Psoas muscle (tissue), 8 donors: ENCODE measurements around the gene HAX1. TPM values are rescaled to one million over a fixed set of nuclear protein-coding genes. Genes with fewer than 3 reads are reported as not detected.

ENCODE experiments used
- ATAC-seq, 4 donors: fragments of 200-7000 bp; cut with Tn5 transposase; one replicate each; pipeline ENCODE4 v1.9.1; 2020; ENCODE audit warnings: moderate library complexity in 3 of 4, mild to moderate bottlenecking in 2 of 4
- DNase-seq, 2 donors: peaks; one replicate each; pipeline ENCODE4 v3.0.0-alpha.2; 2020
- H3K27ac ChIP-seq: fragments of 200-600 bp; one replicate; pipeline ENCODE4 v1.8.0; 2022
- H3K27me3 ChIP-seq, 3 donors: fragments of 200-600 bp in 1 of 3; one replicate each; pipeline versions ENCODE4 v1.6.1 to v1.8.0; 2013 to 2022; ENCODE audit warnings: low read length in 2 of 3, mild to moderate bottlenecking in 2 of 3, moderate library complexity in 1 of 3; ENCODE audit not compliant: insufficient read depth in 3 of 3
- H3K36me3 ChIP-seq, 2 donors: fragments of 200-600 bp in 1 of 2; one replicate each; pipeline versions ENCODE4 v1.6.1 to v1.8.0; 2013 to 2022; ENCODE audit warnings: low read depth in 1 of 2, mild to moderate bottlenecking in 1 of 2, moderate library complexity in 1 of 2; ENCODE audit not compliant: insufficient read depth in 1 of 2
- H3K4me1 ChIP-seq: fragments of 200-600 bp; one replicate; pipeline ENCODE4 v1.8.0; 2022
- H3K4me3 ChIP-seq: fragments of 200-600 bp; one replicate; pipeline ENCODE4 v1.8.0; 2022; ENCODE audit warnings: mild to moderate bottlenecking
- H3K9me3 ChIP-seq: fragments of 200-600 bp; one replicate; pipeline ENCODE4 v1.8.0; 2022
- WGBS, 3 donors: extraction: QIAGEN DNeasy Blood & Tissue Kit; methylation state at CpG; one replicate each; pipeline versions ENCODE4 v1.1.6 to v1.1.7; 2013; 5-methylcytosine and 5-hydroxymethylcytosine counted together
- intact Hi-C, 2 donors: fragments of 100-400 bp; cut with DNase I; formaldehyde crosslinking; loops; one replicate each; pipeline versions ENCODE4 v1.11.0 to v1.14.2; 2022
- polyA plus RNA-seq, 3 donors: library from polyadenylated mRNA; stranded (reverse); fragments of 200-250 nt; gene quantifications; one replicate each; pipeline ENCODE4 v1.2.3, GENCODE V29; 2013
- total RNA-seq, 4 donors: library from RNA; stranded (reverse); fragmentation: NEBNext Ultra II Directional in 2 of 4; extraction: Animal tissue kit (Norgen Biotek cat#: 25700) in 2 of 4; gene quantifications; one replicate each; pipeline versions ENCODE4 v1.2.1 to v1.2.4, GENCODE V29; 2021 to 2023
- TF ChIP-seq, protein P1 (sequence below): fragments of 200-600 bp; IDR thresholded peaks from one replicate; pipeline ENCODE4 v1.8.0; 2022; ENCODE audit warnings: antibody characterized with exemption
- donor health status: healthy with polysubstance abuse.
- donor health status: DM: no; HTN: no; CAD: no; lungs with moderate emphysema.
- donor health status: Bipolar disorder and iron deficiency.
- donor health status: healthy.
- donor health status: DM: yes; HTN: yes; CAD: no.
- donor health status: DM: no; HTN: no; CAD: no.
- donor health status: DM: no; HTN: no; CAD: no.
- donor health status: DM: yes; HTN: yes; CAD: no.

Gene HAX1
- total and polyA plus RNA-seq, 7 donors: 110 to 154 (median 143) TPM

DNA sequence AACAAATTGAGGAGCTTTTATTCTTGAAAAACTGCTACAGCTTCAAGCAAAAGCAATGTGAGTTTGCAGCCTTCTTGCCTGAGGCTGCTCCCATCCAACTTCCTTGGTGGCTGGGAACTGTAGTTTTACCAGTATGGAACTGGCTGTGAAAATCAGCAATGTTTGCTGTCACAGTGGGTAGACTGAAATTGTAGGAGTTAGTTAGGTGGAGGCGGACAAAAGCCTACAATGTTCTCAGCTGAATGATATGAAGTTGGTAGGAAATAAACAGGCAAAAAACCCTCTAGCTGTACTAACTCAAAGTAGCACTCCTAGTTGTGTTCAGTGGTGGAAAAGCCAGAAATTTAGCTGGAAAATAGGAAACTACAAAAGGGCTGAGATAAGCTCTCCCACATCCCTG, 18.5 kb downstream of the HAX1 start:
- intact Hi-C loops: no loop called here
- Histone ChIP-seq H3K27me3 (no peaks in the 10 kb centered on the region), H3K4me1 (no peaks in the 10 kb centered on the region), H3K27ac (no peak overlapping the region), H3K9me3 (peaks cover 12% of the 10 kb centered on the region), H3K36me3 (no peaks in the 10 kb centered on the region), H3K4me3 (no peak overlapping the region)
- TF ChIP-seq, protein P1, sequence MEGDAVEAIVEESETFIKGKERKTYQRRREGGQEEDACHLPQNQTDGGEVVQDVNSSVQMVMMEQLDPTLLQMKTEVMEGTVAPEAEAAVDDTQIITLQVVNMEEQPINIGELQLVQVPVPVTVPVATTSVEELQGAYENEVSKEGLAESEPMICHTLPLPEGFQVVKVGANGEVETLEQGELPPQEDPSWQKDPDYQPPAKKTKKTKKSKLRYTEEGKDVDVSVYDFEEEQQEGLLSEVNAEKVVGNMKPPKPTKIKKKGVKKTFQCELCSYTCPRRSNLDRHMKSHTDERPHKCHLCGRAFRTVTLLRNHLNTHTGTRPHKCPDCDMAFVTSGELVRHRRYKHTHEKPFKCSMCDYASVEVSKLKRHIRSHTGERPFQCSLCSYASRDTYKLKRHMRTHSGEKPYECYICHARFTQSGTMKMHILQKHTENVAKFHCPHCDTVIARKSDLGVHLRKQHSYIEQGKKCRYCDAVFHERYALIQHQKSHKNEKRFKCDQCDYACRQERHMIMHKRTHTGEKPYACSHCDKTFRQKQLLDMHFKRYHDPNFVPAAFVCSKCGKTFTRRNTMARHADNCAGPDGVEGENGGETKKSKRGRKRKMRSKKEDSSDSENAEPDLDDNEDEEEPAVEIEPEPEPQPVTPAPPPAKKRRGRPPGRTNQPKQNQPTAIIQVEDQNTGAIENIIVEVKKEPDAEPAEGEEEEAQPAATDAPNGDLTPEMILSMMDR: no peak
- 76 to 91% (median 87%) methylated on average over 1 of the region's 1 CpG for WGBS, 3 donors
- no peak for ATAC-seq
- DNase-seq: no peak

DNA sequence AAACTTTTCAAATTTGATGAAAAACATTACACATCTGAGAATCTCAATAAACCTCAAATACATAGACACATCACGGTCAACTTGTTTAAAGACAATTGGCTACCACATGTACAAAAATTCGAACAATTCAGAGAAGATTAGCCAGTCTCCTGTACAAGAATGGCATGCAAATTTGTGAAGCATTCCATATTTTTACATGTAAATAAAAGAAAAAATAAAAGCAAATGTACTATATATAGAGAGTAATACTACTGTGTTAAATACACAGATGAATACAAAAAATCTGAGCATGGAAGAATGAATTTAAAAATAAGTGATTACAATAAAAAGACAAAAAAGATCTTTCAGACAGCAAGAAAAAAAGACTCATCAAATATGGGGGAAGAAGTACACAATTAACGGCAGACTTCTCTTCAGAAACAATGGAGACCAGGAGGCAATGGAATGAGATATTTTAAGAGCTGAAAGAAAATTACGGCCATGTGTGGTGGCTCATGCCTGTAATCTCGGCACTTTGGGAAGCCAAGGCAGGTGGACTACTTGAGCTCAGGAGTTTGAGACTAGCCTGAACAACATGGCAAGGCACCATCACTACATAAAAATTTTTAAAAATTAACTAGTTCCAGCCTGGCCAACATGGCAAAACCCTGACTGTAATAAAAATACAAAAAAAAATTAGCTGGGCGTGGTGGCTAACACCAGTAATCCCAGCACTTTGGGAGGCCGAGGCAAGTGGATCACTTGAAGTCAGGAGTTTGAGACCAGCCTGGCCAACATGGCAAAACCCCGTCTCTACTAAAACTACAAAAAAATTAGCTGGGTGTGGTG, 23.2 kb downstream of the HAX1 start:
- Histone ChIP-seq H3K9me3 (peaks cover 15% of the 10 kb centered on the region), H3K36me3 (no peaks in the 10 kb centered on the region), H3K4me3 (no peak overlapping the region), H3K27me3 (no peaks in the 10 kb centered on the region), H3K27ac (no peak overlapping the region), H3K4me1 (no peaks in the 10 kb centered on the region)
- TF ChIP-seq, protein P1: no peak
- intact Hi-C loops: no loop called here
- ATAC-seq: no peak
- 84 to 86% (median 85%) methylated on average over 8 of the region's 8 CpGs for WGBS, 3 donors
- no peak for DNase-seq

- no peak for ATAC-seq
- Histone ChIP-seq H3K4me3 (no peak overlapping the region), H3K36me3 (no peaks in the 10 kb centered on the region), H3K27me3 (no peaks in the 10 kb centered on the region), H3K4me1 (no peaks in the 10 kb centered on the region), H3K9me3 (no peaks in the 10 kb centered on the region), H3K27ac (no peak overlapping the region)
- no peak for DNase-seq
- TF ChIP-seq, protein P1: no peak
- WGBS, 3 donors: 52 to 68% (median 58%) methylated on average over 1 of the region's 1 CpG
- intact Hi-C loops: no loop called here
Observed at GRCh38 chr1:154301582-154301981, 29.2 kb downstream of the HAX1 start.

DNA sequence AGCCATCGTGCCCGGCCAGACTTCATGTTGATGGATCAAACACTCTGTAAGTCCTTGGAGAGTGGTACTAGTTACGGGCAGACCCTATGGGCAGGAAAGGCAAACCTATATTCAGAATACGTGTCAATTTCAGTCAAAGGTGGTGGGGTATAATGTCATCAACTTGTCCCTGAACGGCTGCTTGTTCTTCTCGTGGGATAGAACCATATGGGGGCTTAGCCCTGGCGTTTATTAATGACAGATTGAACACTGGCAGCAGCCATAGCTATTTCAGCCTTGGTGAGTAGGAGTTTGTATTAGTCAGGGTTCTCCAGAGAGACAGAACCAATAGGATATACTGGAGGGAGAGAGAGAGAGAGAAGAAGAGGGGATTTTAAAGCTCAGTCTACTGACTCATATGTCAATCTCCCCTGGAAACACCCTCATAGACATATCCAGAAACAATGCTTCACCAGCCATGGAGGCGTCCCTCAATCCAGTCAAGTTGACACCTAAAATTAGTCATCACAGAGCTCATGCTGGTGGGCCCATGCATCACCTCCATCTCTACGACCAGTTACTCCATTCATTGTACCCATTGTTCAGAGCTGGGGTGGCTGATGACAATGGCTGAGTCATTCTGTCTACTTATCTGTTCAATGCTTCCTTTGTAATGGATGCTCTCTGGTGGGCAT, 32.4 kb downstream of the HAX1 start:
- WGBS, 3 donors: 71 to 81% (median 79%) methylated on average over 9 of the region's 9 CpGs
- H3K4me1 ChIP-seq: no peaks in the 10 kb centered on the region
- H3K27me3 ChIP-seq: no peaks in the 10 kb centered on the region
- ATAC-seq (no peak), DNase-seq (no peak)
- no peaks in the 10 kb centered on the region for H3K9me3 ChIP-seq
- TF ChIP-seq, protein P1: no peak
- H3K36me3 ChIP-seq: no peaks in the 10 kb centered on the region
- no peak overlapping the region for H3K27ac ChIP-seq
- intact Hi-C loops: no loop called here
- H3K4me3 ChIP-seq: no peak overlapping the region
